IPS-15b (cell line): ENCODE results near the gene CDC34.

Experiments
- H3K27me3 ChIP-seq: one replicate; pipeline ENCODE4 v1.6.1; 2013; ENCODE audit warnings: low read length; ENCODE audit not compliant: control insufficient read depth, insufficient read depth
- H3K36me3 ChIP-seq: one replicate; pipeline ENCODE4 v1.6.1; 2013; ENCODE audit warnings: low read length; ENCODE audit not compliant: control insufficient read depth, insufficient read depth
- H3K4me1 ChIP-seq: one replicate; pipeline ENCODE4 v1.6.1; 2013; ENCODE audit warnings: mild to moderate bottlenecking, low read length; ENCODE audit not compliant: control insufficient read depth, insufficient read depth
- H3K4me3 ChIP-seq: one replicate; pipeline ENCODE4 v1.5.1; 2013; ENCODE audit warnings: low read depth, low read length
- H3K9ac ChIP-seq: one replicate; pipeline ENCODE4 v1.6.1; 2013; ENCODE audit warnings: low read depth, mild to moderate bottlenecking, low read length
- H3K9me3 ChIP-seq: one replicate; pipeline ENCODE4 v1.6.1; 2013; ENCODE audit warnings: mild to moderate bottlenecking, low read length; ENCODE audit not compliant: control insufficient read depth, insufficient read depth

The CDC34 gene

DNA sequence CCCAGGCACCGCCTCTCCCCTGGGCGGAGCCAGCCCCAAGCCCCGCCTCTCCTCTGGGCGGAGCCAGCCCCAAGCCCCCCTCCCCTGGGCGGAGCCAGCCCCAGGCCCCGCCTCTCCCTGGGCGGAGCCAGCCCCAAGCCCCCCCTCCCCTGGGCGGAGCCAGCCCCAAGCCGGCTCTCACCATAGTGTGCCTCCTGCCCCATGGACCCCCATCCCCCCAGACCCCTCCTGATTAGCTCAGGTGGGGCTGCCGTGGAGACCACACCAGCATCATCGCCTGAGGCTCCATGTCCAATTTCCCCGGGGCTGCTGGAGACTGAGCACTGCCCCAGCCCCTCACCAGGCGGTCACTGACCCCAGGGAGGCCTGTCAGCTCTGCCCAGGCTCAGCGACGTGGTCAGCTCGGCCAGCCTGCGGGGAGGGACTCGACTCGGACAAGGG is 39.4 kb upstream of the CDC34 start:
- Histone ChIP-seq H3K4me1 (no peaks in the 10 kb centered on the region), H3K36me3 (no peaks in the 10 kb centered on the region), H3K4me3 (no peak overlapping the region), H3K27me3 (no peaks in the 10 kb centered on the region), H3K9me3 (no peaks in the 10 kb centered on the region), H3K9ac (no peak overlapping the region)

DNA sequence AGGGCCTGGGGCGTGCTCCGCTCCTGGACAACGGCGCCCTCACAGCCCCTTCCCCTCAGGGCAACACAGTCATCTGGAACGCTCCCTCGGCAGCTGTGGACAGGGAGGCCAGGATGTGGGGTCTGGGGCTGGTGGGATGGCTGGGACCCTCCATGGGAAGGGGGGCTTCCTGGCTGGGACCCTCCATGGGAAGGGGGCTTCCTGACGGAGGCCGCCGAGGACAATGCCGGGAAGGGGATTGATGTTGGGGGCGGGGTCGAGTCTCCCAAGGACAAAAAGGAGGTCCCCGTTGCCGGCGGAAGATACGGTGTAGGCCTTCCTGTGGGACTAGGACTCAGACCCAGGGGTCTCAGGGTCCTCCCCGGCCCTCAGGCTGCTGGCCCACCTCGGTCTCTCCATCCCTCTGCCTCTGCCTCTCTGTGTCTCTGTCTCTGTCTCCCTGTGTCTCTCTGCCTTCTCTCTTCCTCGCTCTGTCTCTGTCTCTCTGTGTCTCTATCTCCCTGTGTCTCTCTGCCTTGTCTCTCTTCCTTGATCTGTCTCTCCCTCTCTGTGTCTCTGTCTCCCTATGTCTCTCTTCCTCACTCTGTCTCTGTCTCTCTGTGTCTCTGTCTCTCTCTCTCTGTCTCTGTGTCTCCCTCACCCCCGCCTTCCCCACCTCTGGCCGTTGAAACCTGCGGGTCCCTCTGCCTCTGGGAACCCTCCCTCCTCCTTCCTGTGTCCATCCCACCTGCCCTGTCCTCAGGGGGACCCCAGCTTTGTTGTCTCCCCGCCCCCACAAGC is 38.0 kb upstream of the CDC34 start:
- no peaks in the 10 kb centered on the region for H3K36me3 ChIP-seq
- no peaks in the 10 kb centered on the region for H3K9me3 ChIP-seq
- H3K27me3 ChIP-seq = peaks cover 9% of the 10 kb centered on the region
- H3K4me3 ChIP-seq = no peak overlapping the region
- H3K9ac ChIP-seq = no peak overlapping the region
- no peaks in the 10 kb centered on the region for H3K4me1 ChIP-seq

DNA sequence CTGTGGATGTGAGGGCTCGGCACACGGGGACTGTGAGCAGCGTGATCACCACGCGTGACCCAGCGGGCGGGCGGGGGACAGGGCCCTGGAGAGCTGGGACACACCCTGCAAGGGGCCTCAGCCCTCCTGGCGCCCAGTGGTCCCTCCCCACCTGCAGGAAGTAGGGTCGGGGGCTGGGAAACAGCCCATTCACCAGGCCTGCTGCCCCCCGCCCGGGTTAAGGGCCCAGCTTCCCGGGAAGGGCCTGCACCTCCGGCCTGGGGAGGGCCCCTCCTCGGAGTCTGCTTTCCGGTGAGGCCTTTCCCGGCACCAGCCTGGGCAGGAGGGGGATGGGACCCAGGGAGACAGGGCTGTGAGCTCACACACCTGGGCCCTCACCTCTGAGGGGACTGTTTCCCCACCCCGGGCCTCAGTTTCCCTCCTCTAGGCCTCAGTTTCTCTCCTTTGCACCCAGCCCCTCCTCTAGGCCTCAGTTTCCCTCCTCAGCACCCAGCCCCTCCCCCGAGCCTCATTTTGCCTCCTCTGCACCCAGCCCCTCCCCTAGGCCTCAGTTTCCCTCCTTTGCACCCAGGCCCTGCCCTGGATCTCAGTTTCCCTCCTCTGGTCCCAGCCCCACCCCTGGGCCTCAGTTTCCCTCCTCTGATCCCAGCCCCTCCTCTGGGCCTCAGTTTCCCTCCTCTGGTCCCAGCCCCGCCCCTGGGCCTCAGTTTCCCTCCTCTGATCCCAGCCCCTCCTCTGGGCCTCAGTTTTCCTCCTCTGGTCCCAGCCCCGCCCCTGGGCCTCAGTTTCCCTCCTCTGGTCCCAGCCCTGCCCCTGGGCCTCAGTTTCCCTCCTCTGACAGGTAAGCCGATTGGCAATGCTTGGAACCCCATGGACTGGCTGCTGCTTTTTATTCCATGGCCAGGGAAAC is 37.1 kb upstream of the CDC34 start:
- H3K4me3 ChIP-seq = no peak overlapping the region
- no peak overlapping the region for H3K9ac ChIP-seq
- no peaks in the 10 kb centered on the region for H3K4me1 ChIP-seq
- peaks cover 16% of the 10 kb centered on the region for H3K27me3 ChIP-seq
- no peaks in the 10 kb centered on the region for H3K36me3 ChIP-seq
- no peaks in the 10 kb centered on the region for H3K9me3 ChIP-seq

DNA sequence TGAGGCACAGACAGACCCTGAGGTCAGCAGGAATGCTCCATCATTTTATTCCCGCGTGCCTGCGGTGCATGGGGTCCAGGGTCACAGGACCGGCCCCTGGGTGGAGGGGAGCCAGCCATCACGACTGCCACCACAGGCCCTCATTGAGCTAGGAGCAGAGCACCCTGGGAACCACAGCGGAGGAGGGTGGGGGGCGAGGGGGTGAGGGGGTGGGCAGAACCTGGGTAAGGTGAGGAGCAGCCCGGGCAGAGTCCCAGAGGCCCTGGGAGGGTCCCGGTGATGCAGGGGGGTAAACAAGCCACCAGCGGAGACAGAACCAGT is 36.5 kb upstream of the CDC34 start:
- Histone ChIP-seq H3K27me3 (peaks cover 21% of the 10 kb centered on the region), H3K36me3 (no peaks in the 10 kb centered on the region), H3K4me3 (no peak overlapping the region), H3K4me1 (no peaks in the 10 kb centered on the region), H3K9ac (no peak overlapping the region), H3K9me3 (no peaks in the 10 kb centered on the region)

DNA sequence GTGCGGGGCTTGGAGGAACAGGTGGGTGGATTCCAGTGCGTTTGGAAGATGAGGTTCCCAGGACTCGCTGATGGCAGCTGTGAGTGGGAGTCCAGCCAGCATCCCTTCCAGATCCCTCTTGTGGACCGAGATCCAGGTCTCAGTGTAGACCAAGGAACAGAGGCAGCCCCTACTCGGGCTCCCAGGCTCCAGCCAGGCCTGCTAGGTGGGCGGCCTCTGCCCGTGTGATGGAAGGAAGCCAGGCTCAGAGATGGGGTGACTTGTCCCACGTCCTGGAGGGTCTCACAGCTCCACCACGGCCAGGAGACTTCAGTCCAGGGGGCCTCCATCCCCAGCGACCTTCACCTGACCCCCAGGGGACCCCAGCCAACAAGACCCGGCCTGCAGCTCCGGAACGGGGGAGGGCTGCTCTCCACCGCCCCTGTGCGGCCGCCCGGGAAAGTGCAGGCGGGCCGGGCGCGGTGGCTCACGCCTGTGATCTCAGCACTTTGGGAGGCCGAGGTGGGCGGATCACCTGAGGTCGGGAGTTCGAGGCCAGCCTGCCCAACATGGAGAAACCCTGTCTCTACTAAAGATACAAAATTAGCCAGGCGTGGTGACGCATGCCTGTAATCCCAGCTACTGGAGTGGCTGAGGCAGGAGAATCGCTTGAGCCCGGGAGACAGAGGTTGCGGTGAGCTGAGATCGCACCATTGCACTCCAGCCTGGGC is 36.0 kb upstream of the CDC34 start:
- H3K36me3 ChIP-seq = no peaks in the 10 kb centered on the region
- H3K4me1 ChIP-seq = no peaks in the 10 kb centered on the region
- peak overlapping the region; percentile 32 for H3K4me3 ChIP-seq
- H3K27me3 ChIP-seq = peaks cover 23% of the 10 kb centered on the region
- no peaks in the 10 kb centered on the region for H3K9me3 ChIP-seq
- H3K9ac ChIP-seq = no peak overlapping the region

DNA sequence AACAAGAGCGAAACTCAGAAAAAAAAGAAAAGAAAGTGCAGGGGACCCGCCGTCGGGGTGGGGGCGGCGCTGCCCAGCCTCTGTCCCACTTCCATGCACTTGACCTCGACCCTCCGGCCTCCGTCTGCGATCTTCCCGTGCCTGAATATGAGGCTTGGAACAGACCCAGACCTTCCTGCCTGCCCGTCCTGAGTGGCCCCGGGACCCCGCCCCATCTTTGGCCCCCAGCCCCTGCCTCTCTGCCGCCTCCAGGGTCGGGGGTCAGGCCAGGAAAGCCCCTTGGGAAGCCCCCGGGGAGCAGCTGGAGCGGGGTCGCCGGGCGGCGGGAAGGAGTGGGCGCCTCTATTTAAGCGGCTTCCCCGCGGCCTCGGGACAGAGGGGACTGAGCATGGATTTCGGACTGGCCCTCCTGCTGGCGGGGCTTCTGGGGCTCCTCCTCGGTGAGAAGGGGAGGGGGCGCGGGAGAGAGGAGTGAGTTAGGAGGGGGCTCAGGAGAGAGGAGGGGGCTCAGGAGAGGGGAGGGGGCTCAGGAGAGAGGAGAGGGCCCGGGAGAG is 35.4 kb upstream of the CDC34 start, which contains the start of gene MADCAM1:
MADCAM1 (plus strand) TSS at position 375 of the 554 bp plus-strand sequence; CDS start at position 389, 14 bp downstream.
- peak within 1 kb of the TSS; percentile 32 for H3K4me3 ChIP-seq
- H3K27me3 ChIP-seq = peaks cover 23% of the 10 kb centered on the region

DNA sequence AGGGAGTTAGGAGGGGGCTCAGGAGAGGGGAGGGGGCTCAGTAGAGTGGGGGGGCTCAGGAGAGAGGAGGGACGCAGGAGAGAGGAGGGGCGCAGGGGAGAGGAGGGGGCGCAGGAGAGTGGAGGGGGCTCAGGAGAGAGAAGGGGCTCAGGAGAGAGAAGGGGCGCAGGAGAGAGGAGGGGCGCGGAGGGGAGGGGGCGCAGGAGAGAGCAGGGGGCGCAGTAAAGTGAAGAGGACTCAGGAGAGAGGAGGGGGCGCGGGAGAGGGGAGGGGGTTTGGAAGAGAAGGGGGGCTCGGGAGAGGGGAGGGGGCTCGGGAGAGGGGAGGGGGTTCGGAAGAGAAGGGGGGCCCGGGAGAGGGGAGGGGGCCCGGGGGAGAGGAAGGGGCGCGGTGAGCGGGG is 34.6 kb upstream of the CDC34 start:
- no peaks in the 10 kb centered on the region for H3K9me3 ChIP-seq
- H3K9ac ChIP-seq = no peak overlapping the region
- no peaks in the 10 kb centered on the region for H3K4me1 ChIP-seq
- no peaks in the 10 kb centered on the region for H3K36me3 ChIP-seq
- H3K4me3 ChIP-seq = no peak overlapping the region
- H3K27me3 ChIP-seq = peaks cover 23% of the 10 kb centered on the region

More for the DNA sequence above, 35.4 kb upstream of the CDC34 start, which contains the start of gene MADCAM1:
- no peaks in the 10 kb centered on the region for H3K4me1 ChIP-seq
- H3K9ac ChIP-seq = no peak within 1 kb of the TSS
- H3K36me3 ChIP-seq = no peaks in the 10 kb centered on the region
- no peaks in the 10 kb centered on the region for H3K9me3 ChIP-seq

DNA sequence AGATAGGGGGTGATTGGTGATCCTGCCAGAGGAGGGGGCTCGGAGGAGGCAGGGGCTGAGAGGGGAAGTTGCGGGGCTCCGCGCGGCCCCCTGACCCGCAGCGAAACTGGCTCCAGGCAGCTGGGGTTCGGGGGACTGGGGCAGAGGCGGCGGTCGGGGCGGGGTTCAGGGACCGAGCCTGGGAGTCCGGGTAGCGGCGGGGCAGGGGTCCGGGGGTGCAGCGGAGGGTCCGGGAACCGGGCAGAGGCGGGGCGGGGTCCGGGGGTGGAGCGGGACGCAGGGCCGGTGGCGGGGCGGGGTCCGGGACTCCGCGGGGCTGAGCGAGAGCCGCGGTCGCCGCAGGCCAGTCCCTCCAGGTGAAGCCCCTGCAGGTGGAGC is 34.1 kb upstream of the CDC34 start:
- Histone ChIP-seq H3K9ac (no peak overlapping the region), H3K4me1 (no peaks in the 10 kb centered on the region), H3K27me3 (peaks cover 23% of the 10 kb centered on the region), H3K9me3 (no peaks in the 10 kb centered on the region), H3K4me3 (peak overlapping the region; percentile 60), H3K36me3 (no peaks in the 10 kb centered on the region)

DNA sequence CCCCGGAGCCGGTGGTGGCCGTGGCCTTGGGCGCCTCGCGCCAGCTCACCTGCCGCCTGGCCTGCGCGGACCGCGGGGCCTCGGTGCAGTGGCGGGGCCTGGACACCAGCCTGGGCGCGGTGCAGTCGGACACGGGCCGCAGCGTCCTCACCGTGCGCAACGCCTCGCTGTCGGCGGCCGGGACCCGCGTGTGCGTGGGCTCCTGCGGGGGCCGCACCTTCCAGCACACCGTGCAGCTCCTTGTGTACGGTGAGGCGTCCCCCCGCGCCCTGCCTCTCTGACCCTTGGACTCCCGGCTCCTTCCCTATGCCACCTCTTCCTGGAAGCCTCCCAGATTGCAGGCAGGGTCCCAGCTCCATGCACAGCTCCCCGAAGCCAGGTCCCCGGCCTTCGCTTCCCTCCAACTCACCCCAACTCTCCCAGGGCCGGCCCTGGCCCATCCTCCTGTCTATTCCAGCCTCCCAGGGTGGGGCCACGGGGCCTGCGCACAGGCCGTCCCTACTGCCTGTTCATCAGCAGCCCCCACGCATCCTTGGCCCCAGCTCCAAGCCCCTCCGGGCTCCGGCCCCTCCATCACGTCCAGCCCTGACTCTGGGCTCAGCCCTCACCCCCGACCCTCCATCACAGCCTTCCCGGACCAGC is 33.6 kb upstream of the CDC34 start:
- Histone ChIP-seq H3K9ac (no peak overlapping the region), H3K4me3 (peak overlapping the region; percentile 60), H3K9me3 (no peaks in the 10 kb centered on the region), H3K4me1 (no peaks in the 10 kb centered on the region), H3K27me3 (peaks cover 23% of the 10 kb centered on the region), H3K36me3 (no peaks in the 10 kb centered on the region)

DNA sequence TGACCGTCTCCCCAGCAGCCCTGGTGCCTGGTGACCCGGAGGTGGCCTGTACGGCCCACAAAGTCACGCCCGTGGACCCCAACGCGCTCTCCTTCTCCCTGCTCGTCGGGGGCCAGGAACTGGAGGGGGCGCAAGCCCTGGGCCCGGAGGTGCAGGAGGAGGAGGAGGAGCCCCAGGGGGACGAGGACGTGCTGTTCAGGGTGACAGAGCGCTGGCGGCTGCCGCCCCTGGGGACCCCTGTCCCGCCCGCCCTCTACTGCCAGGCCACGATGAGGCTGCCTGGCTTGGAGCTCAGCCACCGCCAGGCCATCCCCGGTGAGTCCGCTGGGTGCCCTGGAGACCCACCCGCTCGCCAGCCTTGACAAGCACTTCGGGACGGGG is 33.1 kb upstream of the CDC34 start:
- H3K4me1 ChIP-seq = no peaks in the 10 kb centered on the region
- peaks cover 23% of the 10 kb centered on the region for H3K27me3 ChIP-seq
- no peak overlapping the region for H3K9ac ChIP-seq
- no peaks in the 10 kb centered on the region for H3K9me3 ChIP-seq
- H3K4me3 ChIP-seq = peak overlapping the region; percentile 60
- H3K36me3 ChIP-seq = no peaks in the 10 kb centered on the region
